K562 (cell line): ENCODE results near the gene SPDYE16. TPM values are rescaled to one million over a fixed set of nuclear protein-coding genes. Genes with fewer than 3 reads are reported as not detected.
"Not testable (repeated sequence)": the region's sequence is repeated elsewhere in the genome, so short reads cannot be mapped to it uniquely, and the experiment has no call there.

Experiments
- CBX5 ChIP-seq: IDR thresholded peaks from 2 replicates; pipeline ENCODE4 v1.6.1; 2014; ENCODE audit warnings: low read depth, borderline replicate concordance
- CREB1 ChIP-seq, 2 experiments: sonication (generic) in 1 of 2; formaldehyde crosslinking in 1 of 2; IDR thresholded peaks; 2 replicates each; pipeline versions ENCODE4 v1.6.1 to v1.8.0; 2012 to 2022; ENCODE audit warnings: inconsistent platforms in 1 of 2, mild to moderate bottlenecking in 1 of 2, missing genetic modification reagents in 1 of 2, moderate library complexity in 1 of 2
- FOXA3 ChIP-seq, 2 experiments: fragments of 450-650 bp in 1 of 2; sonication (generic) in 1 of 2; formaldehyde crosslinking; IDR thresholded peaks in 1 of 2; conservative IDR thresholded peaks in 1 of 2; 2 replicates each; pipeline versions ENCODE4 v1.4.0 to v1.8.0; 2020 to 2022; ENCODE audit warnings: mild to moderate bottlenecking in 2 of 2, missing genetic modification reagents in 1 of 2
- FOXM1 ChIP-seq, 2 experiments: fragments of 450-650 bp in 1 of 2; sonication (generic) in 1 of 2; formaldehyde crosslinking in 1 of 2; IDR thresholded peaks; 2 replicates each; pipeline versions ENCODE4 v1.6.1 to v1.9.0; 2017 to 2022; ENCODE audit warnings: low read depth in 2 of 2, mild to moderate bottlenecking in 2 of 2, missing genetic modification reagents in 1 of 2, moderate library complexity in 1 of 2
- HMGXB4 ChIP-seq: sonication (generic); formaldehyde crosslinking; IDR thresholded peaks from 2 replicates; pipeline ENCODE4 v1.8.1; 2023; ENCODE audit warnings: mild to moderate bottlenecking, missing genetic modification reagents
- KLF1 ChIP-seq: fragments of 450-650 bp; IDR thresholded peaks from 2 replicates; pipeline ENCODE4 v1.6.1; 2016; ENCODE audit warnings: missing genetic modification characterization, missing compliant biosample characterization
- MAZ ChIP-seq, 2 experiments: fragments of 450-650 bp in 1 of 2; sonication (generic) in 1 of 2; formaldehyde crosslinking; IDR thresholded peaks in 1 of 2; conservative IDR thresholded peaks in 1 of 2; 2 replicates each; pipeline versions ENCODE4 v1.4.0 to v1.5.0; 2020; ENCODE audit warnings: mild to moderate bottlenecking in 1 of 2, missing genetic modification reagents in 1 of 2
- MLX ChIP-seq, 2 experiments: fragments of 450-650 bp in 1 of 2; sonication (generic) in 1 of 2; formaldehyde crosslinking; conservative IDR thresholded peaks; 2 replicates each; pipeline versions ENCODE4 v1.4.0 to v1.8.1; 2020 to 2022; ENCODE audit warnings: mild to moderate bottlenecking in 1 of 2, missing genetic modification reagents in 1 of 2
- NR2C2 ChIP-seq, 2 experiments: fragments of 200-800 bp in 1 of 2; sonication (Bioruptor generic) in 1 of 2; sonication (generic) in 1 of 2; formaldehyde crosslinking in 1 of 2; IDR thresholded peaks; 2 replicates each; pipeline versions ENCODE4 v1.6.1 to v1.8.0; 2016 to 2022; ENCODE audit warnings: mild to moderate bottlenecking in 1 of 2, missing compliant biosample characterization in 1 of 2, missing genetic modification characterization in 1 of 2, missing genetic modification reagents in 1 of 2
- NR3C1 ChIP-seq: sonication (generic); formaldehyde crosslinking; IDR thresholded peaks from 2 replicates; pipeline ENCODE4 v1.8.1; 2022; ENCODE audit warnings: missing genetic modification reagents
- RBM25 ChIP-seq: fragments of 200-400 bp; formaldehyde crosslinking; IDR thresholded peaks from 2 replicates; pipeline ENCODE4 v1.6.1; 2018; ENCODE audit warnings: low read length, low read depth, moderate library complexity; ENCODE audit not compliant: severe bottlenecking
- STAT6 ChIP-seq: sonication (generic); formaldehyde crosslinking; IDR thresholded peaks from 2 replicates; pipeline ENCODE4 v1.8.1; 2023; ENCODE audit warnings: mild to moderate bottlenecking, missing genetic modification reagents
- TGIF2 ChIP-seq: sonication (generic); formaldehyde crosslinking; IDR thresholded peaks from 2 replicates; pipeline ENCODE4 v1.8.1; 2022; ENCODE audit warnings: mild to moderate bottlenecking, missing genetic modification reagents, moderate library complexity
- ZBTB49 ChIP-seq: sonication (generic); formaldehyde crosslinking; IDR thresholded peaks from 2 replicates; pipeline ENCODE4 v1.8.0; 2022; ENCODE audit warnings: missing genetic modification reagents, mild to moderate bottlenecking, borderline replicate concordance
- polyA plus RNA-seq, 8 experiments: library from polyadenylated mRNA; depleted of rRNA in 4 of 8; stranded (reverse) in 5 of 8; unstranded in 3 of 8; fragments of >200 nt; fragmentation: Nextera tagmentation in 2 of 8; fragmentation: Illumina TruSeq in 1 of 8; extraction: Ambion mirVana in 2 of 8; extraction: Trizol in 1 of 8; gene quantifications; 2 replicates each; pipeline versions ENCODE4 v1.2.1 to v1.2.3, GENCODE V29; 2011 to 2014; ENCODE audit warnings: inconsistent platforms in 1 of 8, missing spikeins in 1 of 8
- total RNA-seq, 7 experiments: library from RNA; depleted of rRNA in 6 of 7; stranded (reverse); fragments of >200 nt in 6 of 7; fragmentation: Illumina TruSeq in 2 of 7; extraction: Trizol in 2 of 7; gene quantifications; 2 replicates each; pipeline versions ENCODE4 v1.2.1 to v1.2.3, GENCODE V29; 2011 to 2021; ENCODE audit warnings: low replicate concordance in 1 of 7

The SPDYE16 gene
- total and polyA plus RNA-seq, 9 of the 15 experiments (the other 6 are each of a cell fraction or from before 2014, with no cell fraction given), result 0.04 to 0.13 (median 0.06) TPM; not detected in 4

- TF ChIP-seq ZBTB49, result 0 out of 2 replicates have a peak, but pooled peaks have one; percentile 14
- TF ChIP-seq RBM25, result peak; percentile 70
- 0 out of 2 replicates have a peak, but pooled peaks have one; percentile 52 for TF ChIP-seq NR3C1
- TF ChIP-seq NR2C2 (CRISPR knock-in tag; IDR thresholded peaks at IDR 0.05), result peak; percentile 57; the same call in 1 of the 2 replicates
- TF ChIP-seq NR2C2 (tag; IDR thresholded peaks at IDR 0.05), result peak; percentile 85
- TF ChIP-seq KLF1 (tag), result peak; percentile 72
- TF ChIP-seq TGIF2 (CRISPR knock-in tag), result peak; percentile 77; the same call in 1 of the 2 replicates
- TF ChIP-seq FOXA3 (CRISPR knock-in tag; conservative IDR thresholded peaks at IDR 0.05 in 1 of 2, IDR thresholded peaks at IDR 0.05 in 1 of 2), result 0 out of 4 replicates have a peak, but pooled peaks of 1 of the 2 experiments have one; percentile 55
- 0 out of 2 replicates have a peak, but pooled peaks have one; percentile 65 for TF ChIP-seq STAT6 (CRISPR knock-in tag)
- peak in 1 of 2 experiments; percentile 22; a peak in 1 of 4 replicates for TF ChIP-seq MLX (CRISPR knock-in tag; conservative IDR thresholded peaks at IDR 0.05)
- 0 out of 2 replicates have a peak, but pooled peaks have one; percentile 16 for TF ChIP-seq CBX5
- TF ChIP-seq HMGXB4 (CRISPR knock-in tag), result peak; percentile 85; the same call in 1 of the 2 replicates
- TF ChIP-seq CREB1 (IDR thresholded peaks at IDR 0.05); FOXM1 (CRISPR knock-in tag; IDR thresholded peaks at IDR 0.05; ENCODE audit: low read depth): not testable (repeated sequence)
- TF ChIP-seq CREB1 (CRISPR knock-in tag; IDR thresholded peaks at IDR 0.05), result peak; percentile 74; the same call in 1 of the 2 replicates
- peak; percentile 64; the same call in 1 of the 2 replicates for TF ChIP-seq FOXM1 (IDR thresholded peaks at IDR 0.05; ENCODE audit: low read depth)
- peak in 1 of 2 experiments; percentile 79; a peak in 1 of 4 replicates for TF ChIP-seq MAZ (CRISPR knock-in tag; conservative IDR thresholded peaks at IDR 0.05 in 1 of 2, IDR thresholded peaks at IDR 0.05 in 1 of 2)
These were observed 6.1 kb upstream of the SPDYE16 start (continued) for GRCh38 chr7:76549025-76549854.
